ENCODE measurements around the gene PARK7. TPM values are rescaled to one million over a fixed set of nuclear protein-coding genes. Genes with fewer than 3 reads are reported as not detected.

Gene PARK7
- total and polyA plus RNA-seq, 7 donors: 176 to 270 (median 243) TPM

GRCh38 chr1:8032366-8032910, 70.9 kb downstream of the PARK7 start:
- H3K36me3 ChIP-seq: no peaks in the 10 kb centered on the region
- no peak overlapping the region for H3K4me3 ChIP-seq
- TF ChIP-seq POLR2A (IDR thresholded peaks at IDR 0.05) (no peak), POLR2AphosphoS5 (IDR thresholded peaks at IDR 0.05) (no peak), EP300 (IDR thresholded peaks at IDR 0.05) (no peak)
- TF ChIP-seq, protein P1, sequence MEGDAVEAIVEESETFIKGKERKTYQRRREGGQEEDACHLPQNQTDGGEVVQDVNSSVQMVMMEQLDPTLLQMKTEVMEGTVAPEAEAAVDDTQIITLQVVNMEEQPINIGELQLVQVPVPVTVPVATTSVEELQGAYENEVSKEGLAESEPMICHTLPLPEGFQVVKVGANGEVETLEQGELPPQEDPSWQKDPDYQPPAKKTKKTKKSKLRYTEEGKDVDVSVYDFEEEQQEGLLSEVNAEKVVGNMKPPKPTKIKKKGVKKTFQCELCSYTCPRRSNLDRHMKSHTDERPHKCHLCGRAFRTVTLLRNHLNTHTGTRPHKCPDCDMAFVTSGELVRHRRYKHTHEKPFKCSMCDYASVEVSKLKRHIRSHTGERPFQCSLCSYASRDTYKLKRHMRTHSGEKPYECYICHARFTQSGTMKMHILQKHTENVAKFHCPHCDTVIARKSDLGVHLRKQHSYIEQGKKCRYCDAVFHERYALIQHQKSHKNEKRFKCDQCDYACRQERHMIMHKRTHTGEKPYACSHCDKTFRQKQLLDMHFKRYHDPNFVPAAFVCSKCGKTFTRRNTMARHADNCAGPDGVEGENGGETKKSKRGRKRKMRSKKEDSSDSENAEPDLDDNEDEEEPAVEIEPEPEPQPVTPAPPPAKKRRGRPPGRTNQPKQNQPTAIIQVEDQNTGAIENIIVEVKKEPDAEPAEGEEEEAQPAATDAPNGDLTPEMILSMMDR (IDR thresholded peaks at IDR 0.05): no peak
- WGBS, 2 donors: 82 to 92% methylated on average over 3 of the region's 3 CpGs
- no peaks in the 10 kb centered on the region for H3K9me3 ChIP-seq
- peak overlapping the region in 2 of 4 donors; percentile 41 to 96 for H3K27ac ChIP-seq
- peaks cover 3 to 33% (median 14%) of the 10 kb centered on the region in 4 donors for H3K4me1 ChIP-seq
- no peaks in the 10 kb centered on the region for H3K27me3 ChIP-seq
- intact Hi-C loops (cut with DNase I): loop anchor here (2.0 to 5.0 kb wide), 2 partner anchors 185 to 206 kb away; no protein-coding TSS in a partner anchor
- no peak for DNase-seq

DNA sequence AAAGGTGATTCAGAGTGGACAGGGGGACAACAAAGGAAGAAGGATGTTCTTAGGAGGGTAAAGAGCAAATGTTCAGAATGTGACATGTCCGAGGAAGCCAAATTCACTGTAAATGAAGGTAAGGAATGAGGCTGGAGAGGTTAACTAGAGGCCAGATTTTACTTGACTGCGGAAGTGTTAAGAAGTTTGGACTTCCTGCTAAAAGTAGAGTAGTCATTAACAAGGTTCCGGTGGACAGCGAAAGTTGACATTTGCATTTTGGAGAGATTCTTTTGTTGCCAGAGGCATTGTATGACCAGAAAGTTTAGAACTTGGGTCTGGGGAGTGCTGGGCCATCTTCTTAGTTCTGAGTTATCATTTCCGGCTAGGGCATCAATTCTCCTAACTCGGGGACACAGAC, 71.8 kb downstream of the PARK7 start:
- intact Hi-C loops (cut with DNase I): loop anchor here (2.0 to 5.0 kb wide), 2 partner anchors 184 to 205 kb away; no protein-coding TSS in a partner anchor
- DNase-seq: no peak
- Histone ChIP-seq H3K9me3 (no peaks in the 10 kb centered on the region), H3K4me3 (no peak overlapping the region), H3K27ac (no peak overlapping the region), H3K27me3 (no peaks in the 10 kb centered on the region), H3K36me3 (no peaks in the 10 kb centered on the region), H3K4me1 (peaks cover 3 to 24% (median 5%) of the 10 kb centered on the region in 4 donors)
- no peak for TF ChIP-seq POLR2AphosphoS5 (IDR thresholded peaks at IDR 0.05)
- no peak for TF ChIP-seq POLR2A (IDR thresholded peaks at IDR 0.05)
- TF ChIP-seq, protein P1 (IDR thresholded peaks at IDR 0.05): no peak
- TF ChIP-seq EP300 (IDR thresholded peaks at IDR 0.05): no peak
- 89 to 93% methylated on average over 6 of the region's 6 CpGs for WGBS, 2 donors

Small RNA genes lying within 50 kb of the gene (small RNA-seq; reads per million reads assigned to genes)
- gene RF00019: 0 reads per million in 3 donors

Other genes starting within 250 kb of the PARK7 start
- gene VAMP3, start 190.4 kb upstream of the PARK7 start, total RNA-seq: 1,000 to 10,000 TPM in 1 of 4 donors, 100 to 1,000 TPM in 1, 10 to 100 TPM in 2; 83.8 to 2,991 (median 182) TPM
- gene VAMP3, start 190.4 kb upstream of the PARK7 start, polyA plus RNA-seq: 100 to 1,000 TPM in 2 of 3 donors, 10 to 100 TPM in 1; 55.3 to 125 (median 113) TPM
- gene PER3, start 177.4 kb upstream of the PARK7 start, total RNA-seq: 10 to 100 TPM; 36.1 to 57.1 (median 44.9) TPM
- gene PER3, start 177.4 kb upstream of the PARK7 start, polyA plus RNA-seq: 1 to 10 TPM; 2.1 to 5.4 (median 5.3) TPM
- not detected for gene UTS2, start 108.6 kb upstream of the PARK7 start, total RNA-seq
- 1 to 10 TPM in 1 of 3 donors, under 1 TPM in 1, not detected in 1; 0.20 to 7.2 TPM for gene UTS2, start 108.6 kb upstream of the PARK7 start, polyA plus RNA-seq
- not detected for gene TNFRSF9, start 20.9 kb upstream of the PARK7 start, total RNA-seq
- gene TNFRSF9, start 20.9 kb upstream of the PARK7 start, polyA plus RNA-seq: 1 to 10 TPM in 2 of 3 donors, not detected in 1; 1.2 to 1.7 TPM
- 100 to 1,000 TPM in 2 of 4 donors, 10 to 100 TPM in 2; 81.1 to 131 (median 101) TPM for gene ERRFI1, start 64.6 kb downstream of the PARK7 start, total RNA-seq
- gene ERRFI1, start 64.6 kb downstream of the PARK7 start, polyA plus RNA-seq: 10 to 100 TPM; 28.4 to 45.3 (median 28.8) TPM

Data from sigmoid colon (tissue), 7 donors.